ENCODE results near the gene B4GALT7. TPM values are rescaled to one million over a fixed set of nuclear protein-coding genes. Genes with fewer than 3 reads are reported as not detected.
"Not testable (repeated sequence)": the region's sequence is repeated elsewhere in the genome, so short reads cannot be mapped to it uniquely, and the experiment has no call there.

B4GALT7 gene, protein sequence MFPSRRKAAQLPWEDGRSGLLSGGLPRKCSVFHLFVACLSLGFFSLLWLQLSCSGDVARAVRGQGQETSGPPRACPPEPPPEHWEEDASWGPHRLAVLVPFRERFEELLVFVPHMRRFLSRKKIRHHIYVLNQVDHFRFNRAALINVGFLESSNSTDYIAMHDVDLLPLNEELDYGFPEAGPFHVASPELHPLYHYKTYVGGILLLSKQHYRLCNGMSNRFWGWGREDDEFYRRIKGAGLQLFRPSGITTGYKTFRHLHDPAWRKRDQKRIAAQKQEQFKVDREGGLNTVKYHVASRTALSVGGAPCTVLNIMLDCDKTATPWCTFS
- 10 to 100 TPM; 20.7 to 22.7 TPM for total RNA-seq

DNA sequence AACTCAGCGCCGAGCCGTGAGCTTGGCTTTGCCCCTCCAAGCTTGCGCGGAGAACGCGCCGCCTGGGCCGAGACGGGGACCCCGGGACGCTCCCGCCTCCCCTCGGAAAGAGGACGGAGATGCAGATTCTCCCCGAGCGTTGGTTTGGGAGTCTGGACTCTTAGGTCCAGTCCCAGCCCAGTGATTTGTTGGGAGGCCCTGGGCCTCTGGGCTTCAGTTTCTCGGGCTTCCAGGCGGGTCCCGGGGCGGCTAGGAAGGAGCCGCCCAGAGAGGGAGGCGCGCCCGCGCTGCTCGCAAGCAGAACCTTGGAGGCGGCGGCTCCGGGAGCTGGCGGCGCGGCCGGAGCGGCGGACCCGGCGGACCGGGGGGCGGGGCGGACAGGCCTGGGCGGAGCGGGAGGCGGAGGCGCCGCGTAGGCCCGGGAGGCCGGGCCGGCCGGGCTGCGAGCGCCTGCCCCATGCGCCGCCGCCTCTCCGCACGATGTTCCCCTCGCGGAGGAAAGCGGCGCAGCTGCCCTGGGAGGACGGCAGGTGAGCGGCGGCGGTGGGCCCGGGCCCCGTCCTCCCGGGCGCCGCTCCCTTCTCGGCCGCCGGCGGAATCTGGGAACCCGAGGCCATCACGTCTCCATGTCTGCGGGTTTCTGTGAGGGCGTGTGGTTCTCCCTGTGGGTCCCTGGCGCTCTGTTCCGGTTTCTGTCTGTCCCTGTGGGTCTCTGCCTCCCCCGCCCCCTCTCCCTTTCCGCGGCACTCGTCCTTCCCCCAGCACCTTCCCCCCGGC, at the start of gene B4GALT7:
Gene B4GALT7 (plus strand): TSS at position 402 of the 777 bp plus-strand sequence. CDS start 79 bp downstream, at position 481.
- POLR2A ChIA-PET: interaction anchor here (0.8 to 1.2 kb wide), 2 partner anchors 8 to 12 kb away, joined by 3 to 10 read pairs; partner anchors contain the start of gene TMED9

DNA sequence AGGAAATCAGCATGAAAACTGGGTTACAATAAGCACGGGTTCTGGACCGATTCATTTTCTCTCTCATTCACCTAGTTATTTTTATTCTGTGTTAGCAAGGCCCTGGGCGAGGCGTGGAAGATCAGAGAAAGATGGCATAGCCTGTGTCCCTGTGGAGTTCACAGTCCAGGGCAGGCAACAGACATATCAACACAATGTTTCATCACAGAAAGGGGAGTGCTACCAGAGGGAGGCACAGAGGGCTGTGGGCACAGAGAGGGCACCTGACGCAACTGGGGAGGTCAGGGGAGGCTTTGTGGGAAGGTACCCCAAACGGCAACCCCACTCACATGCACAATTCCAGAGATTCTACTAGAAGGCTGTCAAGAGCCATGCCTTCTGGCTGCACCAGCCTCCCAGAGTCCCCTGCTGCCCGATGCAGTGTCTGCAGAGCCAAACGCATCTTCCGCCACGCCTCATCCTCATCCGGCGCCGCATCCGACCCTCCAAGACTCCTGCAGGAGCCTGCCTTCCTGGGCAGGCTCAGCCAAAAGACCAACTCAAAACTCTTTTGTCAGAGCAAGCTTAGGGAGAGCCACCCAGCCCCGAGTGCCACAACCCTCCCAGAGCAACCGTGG, 47.0 kb upstream of the B4GALT7 start:
- CTCF ChIA-PET: interaction anchor here (1.7 kb wide), 1 partner anchor 34 kb away, joined by 4 read pairs; no protein-coding TSS in a partner anchor
- POLR2A ChIA-PET: no interaction called here

More for the DNA sequence above, at the start of gene B4GALT7:
- CTCF ChIA-PET: interaction anchor here (2.6 kb wide), 1 partner anchor 8 kb away, joined by 13 read pairs; no protein-coding TSS in a partner anchor

DNA sequence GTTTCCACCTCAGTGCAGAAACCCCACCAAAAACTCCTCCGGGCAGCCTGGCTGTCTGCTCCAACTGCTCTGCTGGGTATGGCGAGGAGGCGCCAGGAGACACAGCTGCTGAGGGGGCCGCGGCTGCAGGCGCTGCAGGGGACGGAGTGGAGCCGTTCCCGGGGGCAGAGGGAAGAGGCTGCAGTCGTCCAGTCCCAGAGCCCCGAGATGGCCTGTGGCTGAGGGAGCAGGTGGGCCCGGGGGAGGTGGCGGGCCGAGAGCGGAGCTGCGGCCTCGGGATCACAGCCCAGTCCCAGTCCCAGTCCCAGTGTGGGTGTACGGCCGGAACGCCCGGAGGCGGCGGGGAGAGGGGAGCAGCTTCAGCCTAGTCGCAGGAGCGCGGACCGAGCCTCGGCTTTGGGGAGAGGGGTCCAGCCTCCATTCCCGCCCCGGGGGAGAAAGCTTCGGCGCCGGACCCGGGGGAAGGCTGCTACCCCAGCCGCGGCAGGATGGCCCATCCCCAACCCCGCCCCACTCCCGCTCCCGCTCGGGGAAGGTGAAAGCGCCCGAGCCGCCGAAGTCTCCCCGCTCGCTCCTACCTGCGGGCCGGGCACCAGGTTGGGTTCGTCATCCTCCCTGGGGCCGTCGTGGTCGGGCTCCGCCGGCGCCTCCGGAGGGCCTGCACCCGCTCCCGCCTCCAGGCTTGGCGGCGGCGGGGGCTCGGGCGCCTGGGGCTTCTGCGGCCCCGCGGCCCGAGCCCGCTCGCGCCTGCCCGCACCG, 46.1 kb upstream of the B4GALT7 start:
- CTCF ChIA-PET: interaction anchor here (1.7 kb wide), 1 partner anchor 33 kb away, joined by 4 read pairs; no protein-coding TSS in a partner anchor
- POLR2A ChIA-PET: interaction anchor here (0.6 kb wide), 1 partner anchor 44 kb away, joined by 3 read pairs; no protein-coding TSS in a partner anchor

DNA sequence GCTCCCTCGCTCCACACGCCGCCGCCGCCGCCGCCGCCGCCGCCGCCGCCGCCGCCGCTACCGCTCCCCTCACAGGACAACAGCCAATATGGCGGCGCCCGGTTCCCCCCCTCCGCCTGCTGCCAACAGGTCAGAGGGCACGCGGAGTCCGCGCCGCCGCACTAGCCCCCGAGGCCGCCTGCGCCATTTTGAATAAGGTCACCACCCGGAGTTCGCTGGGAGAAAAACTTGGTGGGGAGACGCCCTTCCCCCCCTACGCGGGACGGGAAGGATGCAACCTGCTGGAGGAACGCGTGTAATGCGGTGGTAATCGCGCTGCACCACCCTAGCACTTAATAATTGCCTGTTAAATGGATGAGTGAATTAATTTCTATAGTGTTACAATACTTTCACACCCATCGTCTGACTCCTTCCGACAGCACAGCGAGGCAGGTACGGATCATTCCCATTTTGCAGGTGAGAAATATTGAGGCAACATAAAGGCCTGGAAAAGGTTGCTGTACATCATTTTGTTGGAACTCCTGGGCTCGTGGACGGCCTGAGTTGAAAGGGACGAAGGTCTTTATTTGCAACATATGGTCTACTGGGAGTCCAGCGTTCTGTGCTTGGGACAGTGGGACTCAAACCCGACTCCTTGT, 45.3 kb upstream of the B4GALT7 start, which contains the start of gene FAM193B:
Gene FAM193B (minus strand): TSS at position 90 of the 638 bp plus-strand sequence. CDS start 105 bp downstream, outside the sequence.
- CTCF ChIA-PET: no interaction called here

GRCh38 chr5:177555228-177555627, 44.7 kb upstream of the B4GALT7 start:
- ChIA-PET POLR2A (no interaction called here), CTCF (no interaction called here)

More for the DNA sequence above, 45.3 kb upstream of the B4GALT7 start, which contains the start of gene FAM193B:
- POLR2A ChIA-PET: interaction anchor here (0.6 kb wide), 1 partner anchor 44 kb away, joined by 3 read pairs; no protein-coding TSS in a partner anchor

DNA sequence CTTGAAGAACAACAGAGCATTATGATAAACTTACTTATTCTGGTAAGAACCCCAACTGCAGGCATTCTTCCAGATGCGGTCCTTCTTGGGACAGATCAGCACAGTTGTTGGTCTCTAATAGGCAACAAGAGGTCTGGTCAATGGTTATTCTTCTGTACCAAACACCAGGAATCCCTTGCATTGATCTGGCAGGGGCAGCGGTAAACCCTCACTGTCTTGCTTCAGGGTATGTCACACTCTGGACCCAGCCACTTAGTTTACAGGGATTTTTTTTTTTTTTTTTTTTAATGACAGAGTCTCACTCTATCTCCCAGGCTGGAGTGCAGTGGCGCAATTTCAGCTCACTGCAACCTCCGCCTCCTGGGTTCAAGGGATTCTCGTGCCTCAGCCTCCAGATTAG, 44.3 kb upstream of the B4GALT7 start:
- ChIA-PET CTCF (no interaction called here), POLR2A (no interaction called here)

GRCh38 chr5:177557041-177557647, 42.8 kb upstream of the B4GALT7 start:
- ChIA-PET POLR2A (no interaction called here), CTCF (interaction anchor here (0.6 kb wide), 1 partner anchor 22 kb away, joined by 4 read pairs; no protein-coding TSS in a partner anchor)

GRCh38 chr5:177557796-177558195, 42.1 kb upstream of the B4GALT7 start:
- POLR2A ChIA-PET: no interaction called here
- CTCF ChIA-PET: no interaction called here

- POLR2A ChIA-PET, CTCF ChIA-PET: not testable (repeated sequence)
Observed at GRCh38 chr5:177559446-177559941, 40.4 kb upstream of the B4GALT7 start.

GRCh38 chr5:177565046-177565445, 34.9 kb upstream of the B4GALT7 start:
- CTCF ChIA-PET: no interaction called here
- POLR2A ChIA-PET: no interaction called here

DNA sequence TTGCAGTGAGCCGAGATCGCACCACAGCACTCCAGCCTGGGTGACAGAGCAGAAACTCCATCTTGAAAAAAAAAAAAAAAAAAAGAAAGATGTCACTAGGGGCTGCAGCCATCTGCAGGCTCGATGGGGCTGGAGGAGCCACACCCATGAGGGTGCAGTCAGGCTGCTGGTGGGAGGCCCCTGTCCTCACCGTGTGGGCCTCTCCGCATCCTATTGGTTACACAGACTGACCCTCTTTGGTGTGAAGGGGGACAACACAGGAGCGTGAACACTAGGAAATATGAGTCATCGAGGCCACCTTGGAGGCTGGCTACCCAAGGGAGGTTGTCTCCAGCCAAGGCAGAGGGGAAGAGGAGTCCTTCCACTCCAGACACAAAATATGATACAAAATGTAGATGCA, 31.6 kb upstream of the B4GALT7 start:
- CTCF ChIA-PET: interaction anchor here (0.7 kb wide), 1 partner anchor 208 kb away, joined by 4 read pairs; no protein-coding TSS in a partner anchor
- POLR2A ChIA-PET: no interaction called here

DNA sequence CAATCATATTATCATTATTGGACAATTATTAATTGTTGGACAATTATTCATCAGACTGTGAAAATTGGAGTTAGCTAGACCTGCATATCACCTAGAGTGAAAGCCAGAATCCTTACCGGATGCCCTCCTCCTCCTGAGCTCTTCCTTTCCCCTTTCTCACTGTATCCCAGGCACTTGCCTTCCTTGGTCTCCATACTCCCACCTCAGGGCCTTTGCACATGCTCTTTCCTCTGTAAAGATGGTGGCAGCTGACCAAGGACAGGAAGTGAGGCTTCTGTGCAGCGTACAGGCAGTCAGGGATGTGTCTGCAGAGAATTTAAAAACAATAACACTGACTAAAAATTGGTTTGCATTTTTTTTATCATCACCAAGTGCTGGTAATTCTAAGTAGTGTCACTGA, 30.0 kb upstream of the B4GALT7 start:
- CTCF ChIA-PET: no interaction called here
- POLR2A ChIA-PET: no interaction called here

DNA sequence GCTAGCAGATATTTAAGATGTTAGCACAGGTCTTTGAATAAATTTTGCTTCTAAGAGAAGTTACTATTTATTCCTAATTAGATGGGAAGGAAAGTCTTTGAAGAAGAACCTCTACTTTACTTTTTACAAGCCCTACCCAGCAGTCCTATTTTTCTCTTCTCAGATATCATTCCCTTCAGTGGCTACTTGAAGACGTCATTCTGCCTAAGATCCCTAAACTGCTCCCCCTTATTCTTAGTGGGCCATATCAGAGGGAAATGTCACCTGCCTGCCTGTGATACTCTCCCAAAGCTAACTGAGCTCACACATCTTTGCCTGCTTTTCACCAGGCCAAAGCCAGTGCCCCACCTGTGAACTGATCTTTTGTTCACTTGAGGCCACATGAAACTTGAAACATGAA, 24.4 kb upstream of the B4GALT7 start:
- CTCF ChIA-PET: no interaction called here
- POLR2A ChIA-PET: no interaction called here

GRCh38 chr5:177576169-177576568, 23.8 kb upstream of the B4GALT7 start:
- ChIA-PET POLR2A (no interaction called here), CTCF (no interaction called here)

- ChIA-PET CTCF (interaction anchor here (0.7 kb wide), 1 partner anchor 22 kb away, joined by 4 read pairs; no protein-coding TSS in a partner anchor), POLR2A (no interaction called here)
Observed at GRCh38 chr5:177578316-177578715, 21.6 kb upstream of the B4GALT7 start.

DNA sequence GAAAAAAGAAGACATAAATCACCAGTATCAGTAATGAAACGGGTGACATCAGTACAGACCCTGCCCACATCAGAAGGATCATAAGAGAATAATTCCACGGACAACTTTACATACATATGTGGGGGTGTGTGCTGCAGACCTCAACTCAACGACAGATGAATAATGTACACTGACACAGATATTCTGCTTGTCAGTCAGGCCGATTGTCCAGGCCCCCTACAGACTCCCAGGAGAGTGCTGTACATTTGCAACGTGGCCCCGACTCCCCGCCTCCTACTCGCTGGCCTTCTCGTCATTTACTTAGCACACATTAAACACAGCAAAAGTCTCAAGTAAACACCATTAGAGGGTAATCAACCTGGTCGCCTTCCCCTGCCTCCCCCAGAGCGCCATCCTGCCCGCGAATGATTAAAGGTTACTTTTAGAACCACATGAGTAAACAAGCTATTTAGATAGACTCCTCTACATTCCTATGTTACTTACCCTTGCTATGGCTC, 11.5 kb upstream of the B4GALT7 start:
- POLR2A ChIA-PET: interaction anchor here (1.3 kb wide), 1 partner anchor 11 kb away, joined by 3 read pairs; no protein-coding TSS in a partner anchor
- CTCF ChIA-PET: interaction anchor here (0.9 to 1.1 kb wide), 2 partner anchors 13 to 15 kb away, joined by 3 read pairs; no protein-coding TSS in a partner anchor

- ChIA-PET POLR2A (no interaction called here), CTCF (no interaction called here)
Observed at GRCh38 chr5:177590406-177590805, 9.5 kb upstream of the B4GALT7 start.

DNA sequence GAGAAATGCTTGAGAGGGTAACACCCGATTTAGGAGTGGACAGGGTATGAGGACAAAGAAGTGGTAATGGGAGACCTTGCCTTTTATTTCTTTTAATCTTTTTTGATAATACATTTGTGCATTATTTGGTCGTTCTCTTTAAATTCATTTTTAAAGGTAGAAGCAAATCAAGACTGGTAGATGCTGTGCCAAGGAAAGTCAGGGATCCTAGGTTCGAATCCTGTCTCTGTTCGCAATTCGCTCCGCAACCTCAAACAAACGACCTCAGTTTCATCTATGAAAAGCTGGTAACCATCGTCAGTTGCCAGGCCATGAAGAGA, 8.3 kb upstream of the B4GALT7 start:
- ChIA-PET CTCF (interaction anchor here (0.6 kb wide), 1 partner anchor 243 kb away, joined by 3 read pairs; no protein-coding TSS in a partner anchor), POLR2A (interaction anchor here (1.4 to 1.8 kb wide), 2 partner anchors 9 to 75 kb away, joined by 4 to 10 read pairs; partner anchors contain the start of gene DDX41)

Data from activated CD8-positive, alpha-beta memory T cell treated with anti-CD3 and anti-CD28 coated beads for 36 hours (primary cell).